OCI-LY7 (cell line): ENCODE results near the gene SSRP1. TPM values are rescaled to one million over a fixed set of nuclear protein-coding genes. Genes with fewer than 3 reads are reported as not detected.

Source experiments
- BruUV-seq: library from RNA; stranded (reverse); fragments of 400-500 nt; replicated peaks from 2 replicates; lab custom pipeline; 2021; lab: Mats Ljungman, UMichigan
- CTCF ChIA-PET: fragments of 300-600 bp; sonication (Branson Sonifier 250); formaldehyde crosslinking; loops from one replicate; lab custom pipeline; 2022; ENCODE audit warnings: antibody characterized with exemption; ENCODE audit not compliant: unreplicated experiment; lab: Charles Lee
- POLR2A ChIA-PET: fragments of 300-600 bp; sonication (Branson Sonifier 250); formaldehyde crosslinking; loops from one replicate; lab custom pipeline; 2022; ENCODE audit warnings: antibody characterized with exemption; lab: Charles Lee
- DNase-seq: peaks from one replicate; pipeline ENCODE4 v3.0.0-alpha.2; 2015; ENCODE audit warnings: low spot score
- H2AFZ ChIP-seq: fragments of 200-600 bp; sonication (generic), shearing (Covaris generic); 2 replicates; pipeline ENCODE4 v1.6.1; 2014; ENCODE audit warnings: mild to moderate bottlenecking, antibody characterized with exemption, low read length, moderate library complexity
- H3K27ac ChIP-seq: fragments of 200-600 bp; sonication (generic); 2 replicates; pipeline ENCODE4 v1.5.1; 2014; ENCODE audit warnings: mixed run types, low read depth, mild to moderate bottlenecking, moderate library complexity, low read length, inconsistent platforms; ENCODE audit not compliant: poor library complexity, severe bottlenecking
- H3K36me3 ChIP-seq: fragments of 200-600 bp; sonication (generic); 2 replicates; pipeline ENCODE4 v1.6.1; 2014; ENCODE audit warnings: mild to moderate bottlenecking, antibody characterized with exemption, low read length, moderate library complexity, mixed read lengths; ENCODE audit not compliant: insufficient read depth
- H3K4me1 ChIP-seq: fragments of 200-600 bp; sonication (generic); 2 replicates; pipeline ENCODE4 v1.5.1; 2014; ENCODE audit warnings: mild to moderate bottlenecking, low read length; ENCODE audit not compliant: insufficient read depth, poor library complexity, severe bottlenecking
- H3K4me2 ChIP-seq: fragments of 200-600 bp; sonication (generic); 2 replicates; pipeline ENCODE4 v1.6.1; 2014; ENCODE audit warnings: mild to moderate bottlenecking, low read length
- H3K4me3 ChIP-seq: fragments of 200-600 bp; sonication (generic); 2 replicates; pipeline ENCODE4 v1.5.1; 2014; ENCODE audit warnings: mild to moderate bottlenecking, low read depth, low read length; ENCODE audit not compliant: poor library complexity, severe bottlenecking
- H3K79me2 ChIP-seq: fragments of 200-600 bp; sonication (generic); 2 replicates; pipeline ENCODE4 v1.6.1; 2016; ENCODE audit warnings: low read depth, mild to moderate bottlenecking, low read length, moderate library complexity, mixed read lengths; ENCODE audit not compliant: insufficient read depth
- H3K9me2 ChIP-seq: fragments of 200-600 bp; sonication (generic); 2 replicates; pipeline ENCODE4 v1.6.1; 2016; ENCODE audit warnings: mild to moderate bottlenecking, low read length, mixed read lengths; ENCODE audit not compliant: insufficient read depth
- H3K9me3 ChIP-seq: fragments of 200-600 bp; sonication (generic); 2 replicates; pipeline ENCODE4 v1.6.1; 2014; ENCODE audit warnings: mild to moderate bottlenecking, mixed run types, low read length, mixed read lengths
- H4K20me1 ChIP-seq: fragments of 200-600 bp; sonication (generic); 2 replicates; pipeline ENCODE4 v1.6.1; 2014; ENCODE audit warnings: mild to moderate bottlenecking, antibody characterized with exemption, low read length, moderate library complexity, mixed read lengths; ENCODE audit not compliant: insufficient read depth
- EZH2phosphoT487 ChIP-seq: fragments of 200-600 bp; sonication (generic); IDR thresholded peaks from 2 replicates; pipeline ENCODE4 v1.6.1; 2018; ENCODE audit warnings: low read depth, borderline replicate concordance, mild to moderate bottlenecking, mixed run types, antibody characterized with exemption, low read length, moderate library complexity, mixed read lengths
- intact Hi-C: fragments of 100-400 bp; cut with micrococcal nuclease; formaldehyde crosslinking; loops from one replicate; pipeline ENCODE4 v1.10.0; 2022; ENCODE audit not compliant: unreplicated experiment
- total RNA-seq, 2 experiments: library from RNA; depleted of rRNA in 1 of 2; stranded (reverse); fragments of >200 nt in 1 of 2; shearing (Covaris generic) in 1 of 2; gene quantifications; 2 replicates each; pipeline ENCODE4 v1.2.3, GENCODE V29; 2014 to 2022
- TF ChIP-seq, protein P1 (sequence below): fragments of 200-600 bp; sonication (generic); conservative IDR thresholded peaks from 2 replicates; pipeline ENCODE4 v1.5.1; 2014; ENCODE audit warnings: mild to moderate bottlenecking, antibody characterized with exemption, low read length, moderate library complexity, mixed read lengths

SSRP1 gene
- total RNA-seq, 2 experiments from 2014 or later: 146 to 221 TPM

DNA sequence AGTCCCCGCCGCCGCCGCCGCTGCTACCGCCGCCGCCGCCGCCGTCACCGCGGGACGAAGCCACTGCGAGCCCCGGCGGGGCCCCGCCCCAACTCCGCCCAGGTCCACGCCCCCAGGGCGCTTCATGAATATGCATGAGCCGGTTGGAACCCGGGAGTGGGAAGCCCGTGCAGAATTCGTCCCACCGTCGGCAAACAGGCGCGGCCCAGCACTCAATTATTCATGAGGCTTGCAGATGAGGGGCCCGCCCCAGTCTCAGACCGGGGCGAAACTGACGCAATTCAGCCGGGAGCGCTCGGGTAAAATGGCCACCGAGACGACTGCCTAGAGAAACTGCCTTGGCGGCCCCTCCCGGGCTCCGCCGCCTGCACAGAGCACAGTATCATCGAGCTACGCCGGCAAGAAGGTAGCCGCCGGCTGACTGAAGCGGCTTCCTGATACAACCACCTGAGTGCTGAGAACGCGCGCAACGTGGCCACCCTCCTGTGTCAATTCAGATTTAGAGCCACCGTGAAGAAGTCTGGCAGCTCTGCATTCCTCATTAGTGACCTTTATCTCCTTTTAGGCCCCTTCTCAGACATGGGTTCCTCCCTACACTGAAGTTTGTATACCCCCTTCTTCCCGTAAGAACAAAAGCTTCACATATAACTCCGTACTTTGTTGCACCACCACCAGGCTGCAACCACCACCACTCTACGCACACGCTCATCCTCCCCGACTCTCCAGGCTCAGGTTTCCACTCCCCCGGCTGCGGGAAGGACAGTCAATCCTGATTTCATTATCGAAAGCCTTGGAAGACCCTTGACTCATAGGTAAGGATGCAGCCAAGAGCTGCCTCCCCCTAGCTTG, 10.6 kb downstream of the SSRP1 start, which contains the start of gene TNKS1BP1:
Gene TNKS1BP1, minus strand, starts transcription at position 67 of the 849 bp plus-strand sequence. CDS start 3,067 bp downstream, outside the sequence.
- POLR2A ChIA-PET: interaction anchor here (0.7 to 2.5 kb wide), 5 partner anchors 10 to 319 kb away, joined by 3 to 57 read pairs (median 3); partner anchors contain the start of gene SSRP1
- intact Hi-C loops: loop anchor here (1.0 to 5.0 kb wide), 4 partner anchors 10 to 1252 kb away; partner anchors contain the start of genes LPXN, SSRP1, TIMM10 and ZDHHC5
- Histone ChIP-seq H4K20me1 (no peaks in the 10 kb centered on the region), H3K4me3 (peak within 1 kb of the TSS; percentile 70), H3K4me1 (peaks cover 28% of the 10 kb centered on the region), H3K79me2 (no peaks in the 10 kb centered on the region), H3K36me3 (peaks cover 49% of the 10 kb centered on the region), H3K9me3 (no peaks in the 10 kb centered on the region), H3K27ac (peak within 1 kb of the TSS; percentile 86), H3K9me2 (no peaks in the 10 kb centered on the region), H3K4me2 (peak within 1 kb of the TSS; percentile 97), H2AFZ (peak within 1 kb of the TSS; percentile 64)
- peak; percentile 96 for DNase-seq
- CTCF ChIA-PET: interaction anchor here (1.5 to 2.2 kb wide), 2 partner anchors 10 to 316 kb away, joined by 5 to 7 read pairs; partner anchors contain the start of gene SSRP1
- no peak for TF ChIP-seq EZH2phosphoT487
- TF ChIP-seq, protein P1, sequence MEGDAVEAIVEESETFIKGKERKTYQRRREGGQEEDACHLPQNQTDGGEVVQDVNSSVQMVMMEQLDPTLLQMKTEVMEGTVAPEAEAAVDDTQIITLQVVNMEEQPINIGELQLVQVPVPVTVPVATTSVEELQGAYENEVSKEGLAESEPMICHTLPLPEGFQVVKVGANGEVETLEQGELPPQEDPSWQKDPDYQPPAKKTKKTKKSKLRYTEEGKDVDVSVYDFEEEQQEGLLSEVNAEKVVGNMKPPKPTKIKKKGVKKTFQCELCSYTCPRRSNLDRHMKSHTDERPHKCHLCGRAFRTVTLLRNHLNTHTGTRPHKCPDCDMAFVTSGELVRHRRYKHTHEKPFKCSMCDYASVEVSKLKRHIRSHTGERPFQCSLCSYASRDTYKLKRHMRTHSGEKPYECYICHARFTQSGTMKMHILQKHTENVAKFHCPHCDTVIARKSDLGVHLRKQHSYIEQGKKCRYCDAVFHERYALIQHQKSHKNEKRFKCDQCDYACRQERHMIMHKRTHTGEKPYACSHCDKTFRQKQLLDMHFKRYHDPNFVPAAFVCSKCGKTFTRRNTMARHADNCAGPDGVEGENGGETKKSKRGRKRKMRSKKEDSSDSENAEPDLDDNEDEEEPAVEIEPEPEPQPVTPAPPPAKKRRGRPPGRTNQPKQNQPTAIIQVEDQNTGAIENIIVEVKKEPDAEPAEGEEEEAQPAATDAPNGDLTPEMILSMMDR: no peak
- BruUV-seq: TSS peak; percentile 98

DNA sequence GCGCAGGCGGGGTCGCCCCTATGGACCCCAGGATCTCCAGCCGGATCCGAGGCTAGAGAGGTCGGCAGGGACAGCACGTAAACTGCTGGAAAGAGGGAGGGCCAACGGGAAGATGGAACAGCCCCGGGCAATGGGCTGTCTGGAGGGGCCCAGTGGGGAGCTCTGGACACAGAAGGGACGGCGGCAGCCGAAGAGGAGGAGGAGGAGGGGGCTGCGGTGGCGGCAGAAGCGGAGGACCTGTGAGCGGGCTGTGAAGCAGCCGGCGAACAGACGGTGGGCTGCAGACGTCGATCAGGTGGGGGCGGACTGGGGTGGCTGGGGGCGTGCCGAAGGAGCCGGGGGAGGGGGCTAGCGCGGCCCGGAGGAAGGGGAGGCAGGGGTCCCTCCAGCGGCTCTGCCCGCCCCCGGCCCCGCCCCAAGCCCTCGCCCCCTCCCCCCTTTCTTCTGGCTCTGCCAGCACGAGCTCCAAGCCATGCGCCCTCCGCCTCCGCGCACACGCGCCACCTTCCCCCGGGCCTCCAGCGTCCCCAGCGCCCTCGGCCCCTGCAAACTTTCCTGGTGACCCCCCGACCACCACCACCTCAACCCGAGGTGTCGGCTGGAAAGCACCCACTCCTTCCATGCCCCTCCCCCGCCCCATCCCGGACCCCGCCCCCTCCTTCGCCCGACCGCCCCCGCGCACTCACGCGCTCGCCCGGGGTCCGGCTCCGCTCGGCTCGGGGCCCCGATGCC, 11.4 kb downstream of the SSRP1 start:
- Histone ChIP-seq H3K4me2 (peak overlapping the region; percentile 97), H3K27ac (peak overlapping the region; percentile 86), H4K20me1 (no peaks in the 10 kb centered on the region), H2AFZ (peak overlapping the region; percentile 64; the same call in 1 of the 2 replicates), H3K36me3 (peaks cover 41% of the 10 kb centered on the region), H3K9me3 (no peaks in the 10 kb centered on the region), H3K4me3 (peak overlapping the region; percentile 70), H3K79me2 (no peaks in the 10 kb centered on the region), H3K9me2 (no peaks in the 10 kb centered on the region), H3K4me1 (peaks cover 28% of the 10 kb centered on the region)
- TF ChIP-seq, protein P1: no peak
- TF ChIP-seq EZH2phosphoT487: no peak
- intact Hi-C loops: no loop called here
- ChIA-PET POLR2A (interaction anchor here (0.9 to 1.2 kb wide), 2 partner anchors 12 to 320 kb away, joined by 4 read pairs; partner anchors contain the start of gene SSRP1), CTCF (interaction anchor here (1.5 kb wide), 1 partner anchor 317 kb away, joined by 5 read pairs; no protein-coding TSS in a partner anchor)
- DNase-seq: no peak
- BruUV-seq: no TSS peak
